ENCODE measurements around the gene MSH2. TPM values are rescaled to one million over a fixed set of nuclear protein-coding genes. Genes with fewer than 3 reads are reported as not detected.

Gene MSH2
- total RNA-seq, 2 donors from 2014 or later, result 4.3 to 8.9 TPM

DNA sequence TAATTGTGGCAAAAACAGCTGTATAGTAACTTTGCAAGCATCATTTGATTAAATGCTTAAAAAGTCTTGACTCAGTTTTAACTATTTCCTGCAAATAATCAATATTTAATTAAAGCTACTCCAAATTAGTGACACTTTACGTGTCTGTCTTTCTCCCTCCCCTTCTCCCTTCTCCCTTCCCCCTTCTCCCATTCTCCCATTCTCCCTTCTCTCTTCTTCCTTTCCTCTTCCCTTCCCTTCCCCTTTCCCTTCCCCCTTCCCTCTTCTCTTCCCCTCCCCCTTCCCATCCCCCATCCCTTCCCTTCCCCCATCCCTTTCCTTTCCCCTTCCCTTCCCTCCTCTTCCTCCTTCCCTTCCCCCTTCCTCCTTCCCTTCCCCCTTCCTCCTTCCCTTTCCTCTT, 76.9 kb downstream of the MSH2 start:
- H3K27me3 ChIP-seq, result no peaks in the 10 kb centered on the region
- peaks cover 8% of the 10 kb centered on the region for H3K36me3 ChIP-seq

DNA sequence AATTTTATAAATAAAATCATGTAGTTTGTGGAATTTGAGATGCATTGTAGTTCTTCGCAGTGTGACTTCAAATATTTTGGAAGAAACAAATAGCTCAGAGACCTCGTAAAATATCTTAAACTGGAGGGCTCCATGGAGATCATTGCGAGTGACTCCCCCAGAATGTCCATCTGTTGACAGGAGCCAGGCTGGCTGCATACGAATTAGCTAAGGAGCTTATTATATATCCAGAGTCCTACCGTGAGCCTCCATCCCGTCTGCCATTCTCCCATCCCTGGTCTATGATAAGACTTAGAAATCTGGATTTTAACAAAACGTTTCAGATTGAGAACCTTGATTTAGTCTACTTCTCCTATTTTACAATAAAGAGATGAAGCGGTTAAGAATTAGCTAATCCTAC, 80.2 kb downstream of the MSH2 start:
- peaks cover 5% of the 10 kb centered on the region for H3K36me3 ChIP-seq

More for the DNA sequence above, 76.9 kb downstream of the MSH2 start:
- no peak for DNase-seq (ENCODE audit: low spot score)
- TF ChIP-seq CTCF (IDR thresholded peaks at IDR 0.05), result no peak
- H3K27ac ChIP-seq, result no peak overlapping the region
- no peaks in the 10 kb centered on the region for H3K4me1 ChIP-seq
- H3K9me3 ChIP-seq, result no peaks in the 10 kb centered on the region
- no peak overlapping the region for H3K4me3 ChIP-seq

GRCh38 chr2:47484396-47484795, 81.4 kb downstream of the MSH2 start:
- H3K9me3 ChIP-seq, result no peaks in the 10 kb centered on the region
- DNase-seq (ENCODE audit: low spot score), result no peak
- TF ChIP-seq CTCF (IDR thresholded peaks at IDR 0.05), result no peak
- no peak overlapping the region for H3K27ac ChIP-seq
- H3K4me3 ChIP-seq, result no peak overlapping the region
- no peaks in the 10 kb centered on the region for H3K4me1 ChIP-seq
- no peaks in the 10 kb centered on the region for H3K27me3 ChIP-seq
- H3K36me3 ChIP-seq, result peaks cover 5% of the 10 kb centered on the region

More for the DNA sequence above, 80.2 kb downstream of the MSH2 start:
- H3K4me1 ChIP-seq, result no peaks in the 10 kb centered on the region
- H3K27ac ChIP-seq, result no peak overlapping the region
- H3K4me3 ChIP-seq, result no peak overlapping the region
- TF ChIP-seq CTCF (IDR thresholded peaks at IDR 0.05), result no peak
- no peaks in the 10 kb centered on the region for H3K9me3 ChIP-seq
- H3K27me3 ChIP-seq, result no peaks in the 10 kb centered on the region
- no peak for DNase-seq (ENCODE audit: low spot score)

GRCh38 chr2:47485177-47485576, 82.2 kb downstream of the MSH2 start:
- peaks cover 5% of the 10 kb centered on the region for H3K36me3 ChIP-seq
- no peaks in the 10 kb centered on the region for H3K27me3 ChIP-seq
- H3K4me1 ChIP-seq, result no peaks in the 10 kb centered on the region
- TF ChIP-seq CTCF (IDR thresholded peaks at IDR 0.05), result no peak
- H3K27ac ChIP-seq, result no peak overlapping the region
- no peaks in the 10 kb centered on the region for H3K9me3 ChIP-seq
- no peak overlapping the region for H3K4me3 ChIP-seq
- no peak for DNase-seq (ENCODE audit: low spot score)

GRCh38 chr2:47485751-47486300, 82.9 kb downstream of the MSH2 start:
- Histone ChIP-seq H3K4me3 (no peak overlapping the region), H3K9me3 (no peaks in the 10 kb centered on the region), H3K36me3 (peaks cover 5% of the 10 kb centered on the region), H3K4me1 (no peaks in the 10 kb centered on the region), H3K27me3 (no peaks in the 10 kb centered on the region), H3K27ac (no peak overlapping the region)
- no peak for TF ChIP-seq CTCF (IDR thresholded peaks at IDR 0.05)
- no peak for DNase-seq (ENCODE audit: low spot score)

- H3K27ac ChIP-seq, result no peak overlapping the region
- H3K4me3 ChIP-seq, result no peak overlapping the region
- no peak for TF ChIP-seq CTCF (IDR thresholded peaks at IDR 0.05)
- H3K36me3 ChIP-seq, result peaks cover 5% of the 10 kb centered on the region
- no peaks in the 10 kb centered on the region for H3K9me3 ChIP-seq
- DNase-seq (ENCODE audit: low spot score), result no peak
- no peaks in the 10 kb centered on the region for H3K4me1 ChIP-seq
- H3K27me3 ChIP-seq, result no peaks in the 10 kb centered on the region
Observed at GRCh38 chr2:47486841-47487497, 84.0 kb downstream of the MSH2 start.

Measured in right atrium auricular region (tissue), 2 donors.